Measurements from ENCODE around the gene LLGL1.

DNA sequence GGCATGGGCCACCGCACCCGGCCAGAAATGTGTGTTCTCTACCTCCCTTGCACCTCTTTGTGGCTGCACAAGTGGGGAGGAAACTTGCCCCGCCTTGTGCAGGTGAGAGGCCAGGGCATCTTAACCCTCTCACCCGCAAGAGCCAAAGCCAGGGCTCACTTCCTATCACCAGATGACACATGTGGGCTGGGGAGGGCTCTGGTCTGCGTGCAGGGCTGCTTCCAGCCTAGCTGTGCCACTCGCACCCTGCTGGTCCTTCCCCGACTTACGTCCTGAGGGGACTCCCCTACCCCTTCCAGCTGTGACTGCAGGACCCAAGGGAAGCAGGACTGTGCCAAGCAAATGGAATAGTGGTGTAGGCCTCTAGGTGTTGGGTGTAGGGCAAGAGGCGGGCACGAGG, 41.9 kb downstream of the LLGL1 start:
- TF ChIP-seq, protein P1, sequence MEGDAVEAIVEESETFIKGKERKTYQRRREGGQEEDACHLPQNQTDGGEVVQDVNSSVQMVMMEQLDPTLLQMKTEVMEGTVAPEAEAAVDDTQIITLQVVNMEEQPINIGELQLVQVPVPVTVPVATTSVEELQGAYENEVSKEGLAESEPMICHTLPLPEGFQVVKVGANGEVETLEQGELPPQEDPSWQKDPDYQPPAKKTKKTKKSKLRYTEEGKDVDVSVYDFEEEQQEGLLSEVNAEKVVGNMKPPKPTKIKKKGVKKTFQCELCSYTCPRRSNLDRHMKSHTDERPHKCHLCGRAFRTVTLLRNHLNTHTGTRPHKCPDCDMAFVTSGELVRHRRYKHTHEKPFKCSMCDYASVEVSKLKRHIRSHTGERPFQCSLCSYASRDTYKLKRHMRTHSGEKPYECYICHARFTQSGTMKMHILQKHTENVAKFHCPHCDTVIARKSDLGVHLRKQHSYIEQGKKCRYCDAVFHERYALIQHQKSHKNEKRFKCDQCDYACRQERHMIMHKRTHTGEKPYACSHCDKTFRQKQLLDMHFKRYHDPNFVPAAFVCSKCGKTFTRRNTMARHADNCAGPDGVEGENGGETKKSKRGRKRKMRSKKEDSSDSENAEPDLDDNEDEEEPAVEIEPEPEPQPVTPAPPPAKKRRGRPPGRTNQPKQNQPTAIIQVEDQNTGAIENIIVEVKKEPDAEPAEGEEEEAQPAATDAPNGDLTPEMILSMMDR (conservative IDR thresholded peaks at IDR 0.05; ENCODE audit: low read depth, low read length), result no peak
- no peak for TF ChIP-seq EZH2 (IDR thresholded peaks at IDR 0.05; ENCODE audit: borderline replicate concordance, low read depth, low read length, poor library complexity, severe bottlenecking)
